Measurements from ENCODE around the gene CCDC106. TPM values are rescaled to one million over a fixed set of nuclear protein-coding genes. Genes with fewer than 3 reads are reported as not detected.

The CCDC106 gene
- total and polyA plus RNA-seq, 7 donors, result 5.5 to 22.9 (median 16.6) TPM

GRCh38 chr19:55698256-55698655 lies 50.2 kb downstream of the CCDC106 start:
- Histone ChIP-seq H3K4me1 (no peaks in the 10 kb centered on the region), H3K4me3 (no peak overlapping the region), H3K36me3 (peaks cover 13 to 52% (median 26%) of the 10 kb centered on the region in 4 donors), H3K27ac (no peak overlapping the region), H3K9me3 (no peaks in the 10 kb centered on the region), H3K27me3 (no peaks in the 10 kb centered on the region)
- DNase-seq, result peak; percentile 43
- TF ChIP-seq POLR2A (IDR thresholded peaks at IDR 0.05) (no peak), POLR2AphosphoS5 (IDR thresholded peaks at IDR 0.05) (no peak), EP300 (IDR thresholded peaks at IDR 0.05) (no peak), CTCF (IDR thresholded peaks at IDR 0.05) (no peak)
- WGBS, 2 donors, result 93 to 94% methylated on average over 17 of the region's 17 CpGs
- intact Hi-C loops (cut with DNase I), result no loop called here

- peak; percentile 48 for DNase-seq
- peaks cover 10 to 44% (median 21%) of the 10 kb centered on the region in 4 donors for H3K36me3 ChIP-seq
- 89 to 90% methylated on average over 11 of the region's 11 CpGs for WGBS, 2 donors
These were observed 51.2 kb downstream of the CCDC106 start for GRCh38 chr19:55699221-55699620.

GRCh38 chr19:55700813-55701212 lies 52.8 kb downstream of the CCDC106 start:
- DNase-seq, result no peak
- Histone ChIP-seq H3K27me3 (no peaks in the 10 kb centered on the region), H3K4me3 (no peak overlapping the region), H3K4me1 (peaks cover 0 to 3% (median 0%) of the 10 kb centered on the region in 4 donors), H3K27ac (no peak overlapping the region), H3K36me3 (peaks cover 0 to 33% (median 7%) of the 10 kb centered on the region in 4 donors), H3K9me3 (no peaks in the 10 kb centered on the region)
- 95 to 96% methylated on average over 12 of the region's 12 CpGs for WGBS, 2 donors
- intact Hi-C loops (cut with DNase I), result no loop called here
- TF ChIP-seq CTCF (IDR thresholded peaks at IDR 0.05) (no peak), EP300 (IDR thresholded peaks at IDR 0.05) (no peak), POLR2A (IDR thresholded peaks at IDR 0.05) (no peak), POLR2AphosphoS5 (IDR thresholded peaks at IDR 0.05) (no peak)

More at GRCh38 chr19:55699221-55699620, 51.2 kb downstream of the CCDC106 start:
- Histone ChIP-seq H3K27ac (no peak overlapping the region), H3K9me3 (no peaks in the 10 kb centered on the region), H3K27me3 (no peaks in the 10 kb centered on the region), H3K4me3 (no peak overlapping the region), H3K4me1 (peaks cover 0 to 3% (median 0%) of the 10 kb centered on the region in 4 donors)
- TF ChIP-seq CTCF (IDR thresholded peaks at IDR 0.05) (no peak), POLR2A (IDR thresholded peaks at IDR 0.05) (no peak), EP300 (IDR thresholded peaks at IDR 0.05) (no peak), POLR2AphosphoS5 (IDR thresholded peaks at IDR 0.05) (no peak)
- intact Hi-C loops (cut with DNase I), result no loop called here

GRCh38 chr19:55702131-55702627 lies 54.2 kb downstream of the CCDC106 start:
- Histone ChIP-seq H3K9me3 (no peaks in the 10 kb centered on the region), H3K36me3 (peaks cover 0 to 19% (median 4%) of the 10 kb centered on the region in 4 donors), H3K4me1 (peaks cover 0 to 3% (median 0%) of the 10 kb centered on the region in 4 donors), H3K27me3 (no peaks in the 10 kb centered on the region), H3K4me3 (no peak overlapping the region), H3K27ac (no peak overlapping the region)
- intact Hi-C loops (cut with DNase I), result no loop called here
- no peak for DNase-seq
- TF ChIP-seq CTCF (IDR thresholded peaks at IDR 0.05) (no peak), POLR2AphosphoS5 (IDR thresholded peaks at IDR 0.05) (no peak), POLR2A (IDR thresholded peaks at IDR 0.05) (no peak), EP300 (IDR thresholded peaks at IDR 0.05) (no peak)
- 14 to 66% methylated on average over 13 of the region's 13 CpGs for WGBS, 2 donors

Other genes starting within 250 kb of the CCDC106 start
- gene UBE2S, start 240.4 kb upstream of the CCDC106 start, total RNA-seq, result 10 to 100 TPM; 11.8 to 23.9 (median 14.8) TPM
- gene UBE2S, start 240.4 kb upstream of the CCDC106 start, polyA plus RNA-seq, result 10 to 100 TPM in 2 of 3 donors, 1 to 10 TPM in 1; 6.6 to 32.6 (median 16.2) TPM
- under 1 TPM in 3 of 4 donors, not detected in 1; 0.28 to 0.41 (median 0.36) TPM for gene SHISA7, start 204.9 kb upstream of the CCDC106 start, total RNA-seq
- under 1 TPM in 1 of 3 donors, not detected in 2; 0.04 TPM for gene SHISA7, start 204.9 kb upstream of the CCDC106 start, polyA plus RNA-seq
- 100 to 1,000 TPM in 2 of 4 donors, 10 to 100 TPM in 2; 90.3 to 114 (median 101) TPM for gene ISOC2, start 186.6 kb upstream of the CCDC106 start, total RNA-seq
- gene ISOC2, start 186.6 kb upstream of the CCDC106 start, polyA plus RNA-seq, result 100 to 1,000 TPM; 147 to 173 (median 162) TPM
- gene C19orf85, start 183.5 kb upstream of the CCDC106 start, total RNA-seq, result not detected
- gene C19orf85, start 183.5 kb upstream of the CCDC106 start, polyA plus RNA-seq, result under 1 TPM in 1 of 3 donors, not detected in 2; 0.07 TPM
- gene ZNF628, start 171.6 kb upstream of the CCDC106 start, total RNA-seq, result 10 to 100 TPM in 1 of 4 donors, 1 to 10 TPM in 3; 1.4 to 15.0 (median 3.7) TPM
- 10 to 100 TPM in 1 of 3 donors, 1 to 10 TPM in 2; 1.8 to 10.1 (median 2.5) TPM for gene ZNF628, start 171.6 kb upstream of the CCDC106 start, polyA plus RNA-seq
- gene NAT14, start 163.0 kb upstream of the CCDC106 start, total RNA-seq, result 10 to 100 TPM in 1 of 4 donors, 1 to 10 TPM in 3; 6.4 to 10.5 (median 8.4) TPM
- gene NAT14, start 163.0 kb upstream of the CCDC106 start, polyA plus RNA-seq, result 10 to 100 TPM in 1 of 3 donors, 1 to 10 TPM in 2; 1.4 to 13.7 (median 2.4) TPM
- 10 to 100 TPM in 3 of 4 donors, 1 to 10 TPM in 1; 9.9 to 66.7 (median 19.2) TPM for gene SSC5D, start 159.8 kb upstream of the CCDC106 start, total RNA-seq
- 1 to 10 TPM in 2 of 3 donors, not detected in 1; 1.2 to 3.8 TPM for gene SSC5D, start 159.8 kb upstream of the CCDC106 start, polyA plus RNA-seq
- not detected for gene SBK2, start 111.1 kb upstream of the CCDC106 start, total RNA-seq
- not detected for gene SBK2, start 111.1 kb upstream of the CCDC106 start, polyA plus RNA-seq
- under 1 TPM in 1 of 4 donors, not detected in 3; 0.36 TPM for gene SBK3, start 102.7 kb upstream of the CCDC106 start, total RNA-seq
- under 1 TPM in 1 of 3 donors, not detected in 2; 0.23 TPM for gene SBK3, start 102.7 kb upstream of the CCDC106 start, polyA plus RNA-seq
- 1 to 10 TPM; 1.4 to 3.0 (median 2.2) TPM for gene ZNF579, start 67.4 kb upstream of the CCDC106 start, total RNA-seq
- gene ZNF579, start 67.4 kb upstream of the CCDC106 start, polyA plus RNA-seq, result 1 to 10 TPM in 2 of 3 donors, under 1 TPM in 1; 0.69 to 4.0 (median 1.8) TPM
- gene FIZ1, start 48.7 kb upstream of the CCDC106 start, total RNA-seq, result 1 to 10 TPM; 3.5 to 9.6 (median 9.1) TPM
- 1 to 10 TPM; 5.3 to 9.0 (median 7.2) TPM for gene FIZ1, start 48.7 kb upstream of the CCDC106 start, polyA plus RNA-seq
- 10 to 100 TPM; 24.5 to 37.1 (median 31.3) TPM for gene ZNF524, start 47.9 kb upstream of the CCDC106 start, total RNA-seq
- gene ZNF524, start 47.9 kb upstream of the CCDC106 start, polyA plus RNA-seq, result 10 to 100 TPM; 44.1 to 49.2 (median 45.5) TPM
- gene ZNF865, start 42.6 kb upstream of the CCDC106 start, total RNA-seq, result 1 to 10 TPM; 2.3 to 8.6 (median 3.4) TPM
- gene ZNF865, start 42.6 kb upstream of the CCDC106 start, polyA plus RNA-seq, result 1 to 10 TPM; 2.4 to 9.3 (median 3.0) TPM
- 1 to 10 TPM; 2.8 to 9.1 (median 3.7) TPM for gene ZNF784, start 23.6 kb upstream of the CCDC106 start, total RNA-seq
- gene ZNF784, start 23.6 kb upstream of the CCDC106 start, polyA plus RNA-seq, result 1 to 10 TPM; 7.2 to 8.2 (median 7.2) TPM
- gene ZNF580, start 7.2 kb upstream of the CCDC106 start, total RNA-seq, result 10 to 100 TPM; 23.5 to 45.5 (median 31.1) TPM
- 10 to 100 TPM; 10.4 to 27.9 (median 13.8) TPM for gene ZNF580, start 7.2 kb upstream of the CCDC106 start, polyA plus RNA-seq
- gene ZNF581, start 4.6 kb upstream of the CCDC106 start, total RNA-seq, result 10 to 100 TPM; 18.2 to 43.2 (median 24.5) TPM
- 10 to 100 TPM; 17.1 to 24.4 (median 23.4) TPM for gene ZNF581, start 4.6 kb upstream of the CCDC106 start, polyA plus RNA-seq
- 10 to 100 TPM; 52.1 to 79.7 (median 65.4) TPM for gene U2AF2, start 6.8 kb downstream of the CCDC106 start, total RNA-seq
- 100 to 1,000 TPM in 1 of 3 donors, 10 to 100 TPM in 2; 81.7 to 162 (median 86.9) TPM for gene U2AF2, start 6.8 kb downstream of the CCDC106 start, polyA plus RNA-seq
- gene EPN1, start 27.0 kb downstream of the CCDC106 start, total RNA-seq, result 10 to 100 TPM; 22.8 to 54.3 (median 34.6) TPM
- 100 to 1,000 TPM; 137 to 162 (median 146) TPM for gene EPN1, start 27.0 kb downstream of the CCDC106 start, polyA plus RNA-seq
- gene NLRP9, start 90.2 kb downstream of the CCDC106 start, total RNA-seq, result not detected
- not detected for gene NLRP9, start 90.2 kb downstream of the CCDC106 start, polyA plus RNA-seq
- not detected for gene RFPL4A, start 110.9 kb downstream of the CCDC106 start, total RNA-seq
- under 1 TPM in 1 of 3 donors, not detected in 2; 0.19 TPM for gene RFPL4A, start 110.9 kb downstream of the CCDC106 start, polyA plus RNA-seq
- gene RFPL4AL1, start 120.9 kb downstream of the CCDC106 start, total RNA-seq, result not detected
- under 1 TPM in 1 of 3 donors, not detected in 2; 0.12 TPM for gene RFPL4AL1, start 120.9 kb downstream of the CCDC106 start, polyA plus RNA-seq
- not detected for gene NLRP11, start 183.8 kb downstream of the CCDC106 start, total RNA-seq
- under 1 TPM in 1 of 3 donors, not detected in 2; 0.04 TPM for gene NLRP11, start 183.8 kb downstream of the CCDC106 start, polyA plus RNA-seq
- not detected for gene NLRP4, start 188.3 kb downstream of the CCDC106 start, total RNA-seq
- gene NLRP4, start 188.3 kb downstream of the CCDC106 start, polyA plus RNA-seq, result under 1 TPM in 1 of 3 donors, not detected in 2; 0.17 TPM